Measurements from ENCODE around the gene SRSF7.

SRSF7 gene

DNA sequence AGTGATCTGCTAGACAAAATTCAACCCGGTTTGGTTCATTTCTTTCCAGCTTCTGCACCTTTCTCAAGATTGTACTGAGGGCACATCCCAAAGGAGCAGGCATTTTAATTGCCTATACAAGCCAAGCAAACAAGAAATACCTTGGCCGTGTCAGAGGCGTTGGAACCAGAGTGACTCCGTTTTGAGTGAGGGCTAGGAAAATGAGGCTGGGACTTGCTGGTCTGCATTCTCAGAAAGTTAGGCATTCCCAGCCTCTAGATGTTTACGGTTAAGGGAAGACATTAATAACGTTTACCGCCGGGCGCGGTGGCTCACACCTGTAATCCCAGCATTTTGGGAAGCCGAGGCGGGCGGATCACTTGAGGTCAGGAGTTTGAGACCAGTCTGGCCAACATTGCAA lies 25.4 kb upstream of the SRSF7 start:
- Histone ChIP-seq H3K9me3 (no peaks in the 10 kb centered on the region), H3K36me3 (peaks cover 6% of the 10 kb centered on the region; the same call in 1 of the 2 replicates), H3K4me1 (no peaks in the 10 kb centered on the region; the same call in 1 of the 2 replicates), H3K4me3 (ENCODE audit: low read depth, low read length) (no peak overlapping the region), H3K27me3 (no peaks in the 10 kb centered on the region)
- DNase-seq, result no peak
- no peak for TF ChIP-seq CTCF (IDR thresholded peaks at IDR 0.05; ENCODE audit: low read depth, low read length)

GRCh38 chr2:38775921-38776225 lies 24.7 kb upstream of the SRSF7 start:
- TF ChIP-seq CTCF (IDR thresholded peaks at IDR 0.05; ENCODE audit: low read depth, low read length), result no peak

DNA sequence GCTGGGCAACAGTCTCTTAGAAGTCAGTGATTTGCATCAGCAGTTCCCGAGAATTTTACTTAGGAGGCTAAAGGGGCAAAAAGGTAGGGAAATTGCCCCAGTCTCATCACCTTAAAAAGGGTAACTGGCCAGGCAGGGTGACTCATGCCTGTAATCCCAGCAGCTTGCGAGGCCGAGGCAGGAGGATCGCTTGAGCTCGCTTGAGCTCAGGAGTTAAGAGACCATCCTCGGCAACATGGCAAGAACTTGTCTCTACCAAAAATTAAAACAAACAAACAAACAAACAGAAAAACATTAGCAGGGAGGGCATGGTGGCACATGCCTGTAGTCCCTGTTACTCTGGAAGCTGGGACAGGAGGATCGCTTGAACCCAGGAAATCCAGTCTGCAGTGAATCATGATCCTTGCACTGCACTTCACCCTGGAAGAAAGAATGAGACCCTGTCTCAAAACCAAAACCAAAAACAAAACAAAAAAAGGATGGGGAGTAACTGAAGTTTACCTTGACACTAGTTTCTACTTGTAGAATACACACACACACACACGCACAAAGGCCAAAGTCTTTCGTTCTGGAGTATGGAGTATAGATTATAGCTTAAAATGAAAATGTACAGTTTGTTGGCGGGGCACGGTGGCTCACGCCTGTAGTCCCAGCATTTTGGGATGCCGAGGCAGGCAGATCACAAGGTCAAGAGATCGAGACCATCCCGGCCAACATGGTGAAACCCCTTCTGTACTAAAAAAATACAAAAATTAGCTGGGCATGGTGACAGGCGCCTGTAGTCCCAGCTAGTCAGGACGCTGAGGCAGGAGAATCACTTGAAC lies 24.1 kb upstream of the SRSF7 start:
- Histone ChIP-seq H3K4me3 (ENCODE audit: low read depth, low read length) (no peak overlapping the region), H3K27me3 (no peaks in the 10 kb centered on the region), H3K9me3 (no peaks in the 10 kb centered on the region), H3K36me3 (no peaks in the 10 kb centered on the region; the same call in 1 of the 2 replicates), H3K4me1 (no peaks in the 10 kb centered on the region; the same call in 1 of the 2 replicates)
- DNase-seq, result no peak
- no peak for TF ChIP-seq CTCF (IDR thresholded peaks at IDR 0.05; ENCODE audit: low read depth, low read length)

More at GRCh38 chr2:38775921-38776225, 24.7 kb upstream of the SRSF7 start:
- H3K4me1 ChIP-seq, result no peaks in the 10 kb centered on the region; the same call in 1 of the 2 replicates
- no peak for DNase-seq
- no peaks in the 10 kb centered on the region; the same call in 1 of the 2 replicates for H3K36me3 ChIP-seq
- no peaks in the 10 kb centered on the region for H3K9me3 ChIP-seq
- H3K4me3 ChIP-seq (ENCODE audit: low read depth, low read length), result no peak overlapping the region
- no peaks in the 10 kb centered on the region for H3K27me3 ChIP-seq

GRCh38 chr2:38771632-38772031 lies 20.5 kb upstream of the SRSF7 start:
- no peak overlapping the region for H3K4me3 ChIP-seq (ENCODE audit: low read depth, low read length)
- DNase-seq, result no peak
- no peaks in the 10 kb centered on the region for H3K4me1 ChIP-seq

GRCh38 chr2:38765551-38765950 lies 14.4 kb upstream of the SRSF7 start:
- H3K36me3 ChIP-seq, result no peaks in the 10 kb centered on the region
- H3K4me1 ChIP-seq, result no peaks in the 10 kb centered on the region
- no peak overlapping the region for H3K4me3 ChIP-seq (ENCODE audit: low read depth, low read length)
- TF ChIP-seq CTCF (IDR thresholded peaks at IDR 0.05; ENCODE audit: low read depth, low read length), result no peak
- no peaks in the 10 kb centered on the region for H3K27me3 ChIP-seq
- no peak for DNase-seq
- no peaks in the 10 kb centered on the region for H3K9me3 ChIP-seq

More at GRCh38 chr2:38771632-38772031, 20.5 kb upstream of the SRSF7 start:
- Histone ChIP-seq H3K27me3 (no peaks in the 10 kb centered on the region), H3K36me3 (no peaks in the 10 kb centered on the region), H3K9me3 (no peaks in the 10 kb centered on the region)
- no peak for TF ChIP-seq CTCF (IDR thresholded peaks at IDR 0.05; ENCODE audit: low read depth, low read length)

GRCh38 chr2:38765149-38765548 lies 14.0 kb upstream of the SRSF7 start:
- Histone ChIP-seq H3K9me3 (no peaks in the 10 kb centered on the region), H3K36me3 (no peaks in the 10 kb centered on the region), H3K4me1 (no peaks in the 10 kb centered on the region), H3K4me3 (ENCODE audit: low read depth, low read length) (no peak overlapping the region), H3K27me3 (no peaks in the 10 kb centered on the region)
- DNase-seq, result no peak
- no peak for TF ChIP-seq CTCF (IDR thresholded peaks at IDR 0.05; ENCODE audit: low read depth, low read length)
